Measurements from ENCODE around the gene CTXND2. TPM values are rescaled to one million over a fixed set of nuclear protein-coding genes. Genes with fewer than 3 reads are reported as not detected.
"Not testable (repeated sequence)": the region's sequence is repeated elsewhere in the genome, so short reads cannot be mapped to it uniquely, and the experiment has no call there.

Gene CTXND2
- total and polyA plus RNA-seq, 9 of the 15 experiments (the other 6 are each of a cell fraction or from before 2014, with no cell fraction given), result not detected

- TF ChIP-seq E2F6 (IDR thresholded peaks at IDR 0.05; ENCODE audit: borderline replicate concordance in 1 of 2, extremely low read depth in 1 of 2, insufficient read depth in 1 of 2, insufficient read length in 1 of 2, low read depth in 1 of 2, low read length in 1 of 2, poor library complexity in 1 of 2, severe bottlenecking in 1 of 2), result peak in 1 of 2 experiments; percentile 29
Observed at GRCh38 chr1:150876119-150876454, 10.8 kb upstream of the CTXND2 start (continued).

- H3K4me2 ChIP-seq (ENCODE audit: insufficient read depth, low read length); H2AFZ ChIP-seq (ENCODE audit: low read depth, low read length); H3K27ac ChIP-seq (ENCODE audit: extremely low read depth, low read depth, low read length); in situ Hi-C loops (cut with MboI); H3K9me3 ChIP-seq (replicated peaks; ENCODE audit: control insufficient read depth, insufficient read depth, low read depth, low read length); H3K27me3 ChIP-seq (ENCODE audit: control insufficient read depth in 2 of 2, insufficient read depth in 2 of 2, low read length in 2 of 2); FAIRE-seq; H4K20me1 ChIP-seq (replicated peaks; ENCODE audit: control insufficient read depth, insufficient read depth, low read length); BruUV-seq (replicated peaks); H3K9ac ChIP-seq (ENCODE audit: insufficient read depth in 1 of 2, low read depth in 2 of 2, low read length in 2 of 2); H3K36me3 ChIP-seq (ENCODE audit: control insufficient read depth, insufficient read depth, low read length); CTCF ChIA-PET (ENCODE audit: low intra/inter-chr PET ratio); DNase-seq (ENCODE audit: extremely low read depth in 1 of 4, low spot score in 3 of 4); ATAC-seq; H3K4me1 ChIP-seq (replicated peaks in 1 of 2; ENCODE audit: control insufficient read depth in 2 of 2, insufficient read depth in 2 of 2, low read length in 2 of 2); H3K4me3 ChIP-seq; H3K9me1 ChIP-seq (ENCODE audit: control insufficient read depth, insufficient read depth, low read length): not testable (repeated sequence)
- intact Hi-C loops (cut with micrococcal nuclease), result loop anchor here (5.0 kb wide), 1 partner anchor 43 kb away; no protein-coding TSS in a partner anchor
- peaks cover 25% of the 10 kb centered on the region for H3K79me2 ChIP-seq (ENCODE audit: control insufficient read depth, insufficient read depth, low read length)
- POLR2A ChIA-PET, result interaction anchor here (0.7 to 2.0 kb wide), 2 partner anchors 8 to 323 kb away, joined by 3 to 7 read pairs; partner anchors contain the start of gene CTXND2
- WGBS (ENCODE audit: insufficient coverage, low coverage, missing lambda C conversion rate), result 92% methylated on average over 2 of the region's 2 CpGs
Observed at GRCh38 chr1:150878931-150879330, 8.0 kb upstream of the CTXND2 start.
